Measurements from ENCODE around the gene EVA1A.

The EVA1A gene

DNA sequence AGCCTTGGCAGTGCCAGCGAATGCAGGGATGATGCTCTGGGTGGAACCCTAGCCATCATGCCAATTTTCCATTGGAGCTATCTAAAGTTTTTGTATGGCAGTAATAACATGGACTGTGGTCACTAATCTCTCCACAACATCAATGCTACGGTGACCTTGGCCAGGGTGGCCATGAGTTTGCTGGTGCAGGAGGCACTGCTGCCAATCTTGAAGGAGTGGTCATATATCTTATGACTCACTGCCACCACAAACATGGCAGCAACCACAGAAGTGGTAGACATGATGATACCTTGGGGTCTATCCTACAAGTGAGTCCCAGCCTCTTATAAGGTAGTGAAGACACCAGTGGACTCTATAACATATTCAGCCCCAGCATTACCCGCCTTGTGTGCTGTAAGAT lies 104.6 kb downstream of the EVA1A start:
- no peaks in the 10 kb centered on the region for H3F3A ChIP-seq (ENCODE audit: control insufficient read depth, insufficient read depth)
- no peak overlapping the region for H3K4me3 ChIP-seq (ENCODE audit: low read length)
- TF ChIP-seq EZH2phosphoT487 (IDR thresholded peaks at IDR 0.05; ENCODE audit: borderline replicate concordance, low read length) (no peak), CTCF (IDR thresholded peaks at IDR 0.05; ENCODE audit: low read depth, low read length, poor library complexity, severe bottlenecking) (no peak)
- no peaks in the 10 kb centered on the region for H3K4me1 ChIP-seq (ENCODE audit: control insufficient read depth, low read length)
- H4K20me1 ChIP-seq (ENCODE audit: control insufficient read depth, insufficient read depth, low read depth, low read length), result no peaks in the 10 kb centered on the region
- no peaks in the 10 kb centered on the region for H3K9me3 ChIP-seq (ENCODE audit: control insufficient read depth, insufficient read depth, low read length)
- H3K9me2 ChIP-seq (replicated peaks; ENCODE audit: control insufficient read depth, low read length), result no peaks in the 10 kb centered on the region
- H3K36me3 ChIP-seq (ENCODE audit: control insufficient read depth, low read length), result no peaks in the 10 kb centered on the region
- no peaks in the 10 kb centered on the region for H3K79me2 ChIP-seq (ENCODE audit: control insufficient read depth, low read length)
- H3K27ac ChIP-seq (ENCODE audit: low read depth, low read length), result no peak overlapping the region
- H3K27me3 ChIP-seq (ENCODE audit: control insufficient read depth, low read length), result no peaks in the 10 kb centered on the region
- no peak overlapping the region for H3K4me2 ChIP-seq (ENCODE audit: low read length)

DNA sequence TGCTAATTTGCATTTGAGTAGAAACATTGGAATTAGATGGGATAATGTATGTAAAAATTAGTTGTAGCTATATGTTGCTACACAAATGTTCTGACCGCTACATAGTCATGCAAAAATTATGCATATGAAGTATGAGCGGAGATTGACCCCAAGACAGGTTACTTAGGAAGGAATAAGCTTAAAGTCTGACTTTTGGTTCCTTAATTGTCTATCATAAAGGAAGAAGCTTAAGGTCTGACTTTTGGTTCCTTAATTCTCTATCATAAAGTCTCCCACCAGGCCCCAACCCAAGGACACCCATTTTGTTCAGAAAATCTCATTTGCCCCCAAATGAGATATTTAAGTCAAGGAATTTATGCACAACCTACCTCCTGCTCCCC lies 106.5 kb downstream of the EVA1A start:
- no peaks in the 10 kb centered on the region for H3K4me1 ChIP-seq (ENCODE audit: control insufficient read depth, low read length)
- H3K27ac ChIP-seq (ENCODE audit: low read depth, low read length), result no peak overlapping the region
- H3K36me3 ChIP-seq (ENCODE audit: control insufficient read depth, low read length), result no peaks in the 10 kb centered on the region
- H3K9me2 ChIP-seq (replicated peaks; ENCODE audit: control insufficient read depth, low read length), result no peaks in the 10 kb centered on the region
- H3K4me3 ChIP-seq (ENCODE audit: low read length), result no peak overlapping the region
- TF ChIP-seq CTCF (IDR thresholded peaks at IDR 0.05; ENCODE audit: low read depth, low read length, poor library complexity, severe bottlenecking) (no peak), EZH2phosphoT487 (IDR thresholded peaks at IDR 0.05; ENCODE audit: borderline replicate concordance, low read length) (no peak)
- no peaks in the 10 kb centered on the region for H3K9me3 ChIP-seq (ENCODE audit: control insufficient read depth, insufficient read depth, low read length)
- no peaks in the 10 kb centered on the region for H3K27me3 ChIP-seq (ENCODE audit: control insufficient read depth, low read length)
- no peaks in the 10 kb centered on the region for H4K20me1 ChIP-seq (ENCODE audit: control insufficient read depth, insufficient read depth, low read depth, low read length)
- no peaks in the 10 kb centered on the region for H3K79me2 ChIP-seq (ENCODE audit: control insufficient read depth, low read length)
- H3F3A ChIP-seq (ENCODE audit: control insufficient read depth, insufficient read depth), result no peaks in the 10 kb centered on the region
- H3K4me2 ChIP-seq (ENCODE audit: low read length), result no peak overlapping the region

GRCh38 chr2:75453384-75454240 lies 107.1 kb downstream of the EVA1A start:
- H3K27ac ChIP-seq (ENCODE audit: low read depth, low read length), result no peak overlapping the region
- no peaks in the 10 kb centered on the region for H3F3A ChIP-seq (ENCODE audit: control insufficient read depth, insufficient read depth)
- H3K36me3 ChIP-seq (ENCODE audit: control insufficient read depth, low read length), result no peaks in the 10 kb centered on the region
- TF ChIP-seq EZH2phosphoT487 (IDR thresholded peaks at IDR 0.05; ENCODE audit: borderline replicate concordance, low read length) (no peak), CTCF (IDR thresholded peaks at IDR 0.05; ENCODE audit: low read depth, low read length, poor library complexity, severe bottlenecking) (no peak)
- H3K9me2 ChIP-seq (replicated peaks; ENCODE audit: control insufficient read depth, low read length), result no peaks in the 10 kb centered on the region
- no peaks in the 10 kb centered on the region for H3K27me3 ChIP-seq (ENCODE audit: control insufficient read depth, low read length)
- no peak overlapping the region for H3K4me3 ChIP-seq (ENCODE audit: low read length)
- no peaks in the 10 kb centered on the region for H3K9me3 ChIP-seq (ENCODE audit: control insufficient read depth, insufficient read depth, low read length)
- H3K79me2 ChIP-seq (ENCODE audit: control insufficient read depth, low read length), result no peaks in the 10 kb centered on the region
- no peak overlapping the region for H3K4me2 ChIP-seq (ENCODE audit: low read length)
- no peaks in the 10 kb centered on the region for H3K4me1 ChIP-seq (ENCODE audit: control insufficient read depth, low read length)
- no peaks in the 10 kb centered on the region for H4K20me1 ChIP-seq (ENCODE audit: control insufficient read depth, insufficient read depth, low read depth, low read length)

Data from DOHH2 (cell line).